ENCODE data around the gene LGR6.

DNA sequence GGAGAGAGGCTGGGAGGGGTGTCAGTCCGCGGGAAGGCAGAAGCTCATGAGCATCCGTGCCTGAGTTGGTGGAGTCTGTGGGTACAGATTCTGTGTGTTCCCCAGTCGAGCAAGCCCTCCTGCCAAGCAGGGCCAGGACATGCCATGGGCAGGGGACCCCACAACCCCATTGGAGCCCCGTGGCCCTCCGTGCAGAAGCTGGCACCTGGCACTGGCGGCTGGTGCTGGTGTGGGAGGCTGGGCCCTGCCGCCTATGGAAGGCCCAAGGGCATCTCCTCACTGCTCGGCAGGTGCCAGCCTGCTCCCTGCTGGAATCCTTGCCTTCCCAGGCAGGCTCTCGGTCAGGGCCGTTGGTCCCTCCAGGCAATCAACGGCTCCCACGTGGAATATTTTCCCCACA, 74.4 kb downstream of the LGR6 start:
- TF ChIP-seq, protein P1, sequence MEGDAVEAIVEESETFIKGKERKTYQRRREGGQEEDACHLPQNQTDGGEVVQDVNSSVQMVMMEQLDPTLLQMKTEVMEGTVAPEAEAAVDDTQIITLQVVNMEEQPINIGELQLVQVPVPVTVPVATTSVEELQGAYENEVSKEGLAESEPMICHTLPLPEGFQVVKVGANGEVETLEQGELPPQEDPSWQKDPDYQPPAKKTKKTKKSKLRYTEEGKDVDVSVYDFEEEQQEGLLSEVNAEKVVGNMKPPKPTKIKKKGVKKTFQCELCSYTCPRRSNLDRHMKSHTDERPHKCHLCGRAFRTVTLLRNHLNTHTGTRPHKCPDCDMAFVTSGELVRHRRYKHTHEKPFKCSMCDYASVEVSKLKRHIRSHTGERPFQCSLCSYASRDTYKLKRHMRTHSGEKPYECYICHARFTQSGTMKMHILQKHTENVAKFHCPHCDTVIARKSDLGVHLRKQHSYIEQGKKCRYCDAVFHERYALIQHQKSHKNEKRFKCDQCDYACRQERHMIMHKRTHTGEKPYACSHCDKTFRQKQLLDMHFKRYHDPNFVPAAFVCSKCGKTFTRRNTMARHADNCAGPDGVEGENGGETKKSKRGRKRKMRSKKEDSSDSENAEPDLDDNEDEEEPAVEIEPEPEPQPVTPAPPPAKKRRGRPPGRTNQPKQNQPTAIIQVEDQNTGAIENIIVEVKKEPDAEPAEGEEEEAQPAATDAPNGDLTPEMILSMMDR (IDR thresholded peaks at IDR 0.05), result no peak
- TF ChIP-seq POLR2A (IDR thresholded peaks at IDR 0.05), result no peak

All from testis (tissue), 2 donors.